Stimulated activated CD4-positive, alpha-beta T cell treated with anti-CD3 and anti-CD28 coated beads, Interleukin-1b, Interleukin-23, amount 100 ng/mL, for 24 hours (primary cell): ENCODE results near the gene PRDM5.
"Not testable (repeated sequence)": the region's sequence is repeated elsewhere in the genome, so short reads cannot be mapped to it uniquely, and the experiment has no call there.

Experiments used
- DNase-seq, 4 experiments: peaks; one replicate each; pipeline ENCODE4 v3.0.0-alpha.2; 2020; ENCODE audit warnings: low read depth in 4 of 4, low spot score in 1 of 4

The PRDM5 gene

GRCh38 chr4:120760047-120760446 is 162.5 kb downstream of the PRDM5 start:
- DNase-seq = no peak

GRCh38 chr4:120755864-120756263 is 166.7 kb downstream of the PRDM5 start:
- DNase-seq = no peak

- no peak for DNase-seq
Observed at GRCh38 chr4:120754590-120754989, 167.9 kb downstream of the PRDM5 start.

- DNase-seq = no peak
Observed at GRCh38 chr4:120753854-120754253, 168.7 kb downstream of the PRDM5 start.

GRCh38 chr4:120750152-120750525 is 172.4 kb downstream of the PRDM5 start:
- DNase-seq = no peak

- no peak for DNase-seq
Observed at GRCh38 chr4:120749445-120750151, 172.9 kb downstream of the PRDM5 start.

- DNase-seq = not testable (repeated sequence)
Observed at GRCh38 chr4:120741636-120742035, 180.9 kb downstream of the PRDM5 start.

- no peak for DNase-seq
Observed at GRCh38 chr4:120736312-120736711, 186.2 kb downstream of the PRDM5 start.

- no peak for DNase-seq
Observed at GRCh38 chr4:120733968-120734367, 188.6 kb downstream of the PRDM5 start.

- DNase-seq = no peak
Observed at GRCh38 chr4:120733054-120733453, 189.5 kb downstream of the PRDM5 start.

GRCh38 chr4:120731561-120731960 is 191.0 kb downstream of the PRDM5 start:
- no peak for DNase-seq

- DNase-seq = no peak
Observed at GRCh38 chr4:120730777-120731320, 191.7 kb downstream of the PRDM5 start.

- DNase-seq = no peak
Observed at GRCh38 chr4:120728892-120729675, 193.4 kb downstream of the PRDM5 start.

- DNase-seq = no peak
Observed at GRCh38 chr4:120725639-120726580, 196.6 kb downstream of the PRDM5 start.

- no peak for DNase-seq
Observed at GRCh38 chr4:120724656-120725055, 197.9 kb downstream of the PRDM5 start.

GRCh38 chr4:120723986-120724385 is 198.5 kb downstream of the PRDM5 start:
- no peak for DNase-seq

GRCh38 chr4:120723105-120723504 is 199.4 kb downstream of the PRDM5 start:
- DNase-seq = no peak

- no peak for DNase-seq
Observed at GRCh38 chr4:120722655-120723054, 199.9 kb downstream of the PRDM5 start.

GRCh38 chr4:120720354-120720934 is 202.1 kb downstream of the PRDM5 start:
- no peak for DNase-seq

GRCh38 chr4:120718979-120719566 is 203.5 kb downstream of the PRDM5 start:
- DNase-seq = no peak
